ENCODE results near the gene MRAS. TPM values are rescaled to one million over a fixed set of nuclear protein-coding genes. Genes with fewer than 3 reads are reported as not detected.
"Not testable (repeated sequence)": the region's sequence is repeated elsewhere in the genome, so short reads cannot be mapped to it uniquely, and the experiment has no call there.

The MRAS gene
- total and polyA plus RNA-seq, 4 experiments from 2014 or later: 1.3 to 2.0 TPM; not detected in 2

DNA sequence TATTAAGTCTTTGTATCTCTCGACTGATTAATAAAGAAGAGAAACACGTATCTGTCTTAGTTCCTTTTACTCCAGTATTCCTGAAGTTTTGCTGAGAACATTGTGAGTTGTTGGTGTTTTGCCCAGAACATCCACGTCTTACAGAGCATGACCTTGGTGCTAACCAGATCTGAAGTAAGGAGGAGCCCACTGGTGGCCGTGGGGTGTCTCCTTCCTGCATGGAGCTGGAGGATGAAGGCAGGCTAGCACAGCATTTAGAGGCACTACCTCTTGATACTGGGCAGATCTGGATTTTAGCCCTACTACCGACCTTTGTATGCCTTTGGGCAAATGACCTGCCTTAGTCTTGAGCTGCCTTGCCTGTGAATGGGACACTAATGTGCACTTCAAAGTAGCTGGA is 57.1 kb downstream of the MRAS start:
- ChIA-PET POLR2A (ENCODE audit: partially characterized antibody) (no interaction called here), CTCF (ENCODE audit: partially characterized antibody) (interaction anchor here (1.5 to 4.8 kb wide), 2 partner anchors 10 to 13 kb away, joined by 3 to 31 read pairs; no protein-coding TSS in a partner anchor)
- Histone ChIP-seq H3K4me1 (ENCODE audit: insufficient read depth, low read length) (no peaks in the 10 kb centered on the region), H3K27me3 (ENCODE audit: insufficient read depth, low read length) (peaks cover 3% of the 10 kb centered on the region), H3K9me3 (ENCODE audit: control insufficient read depth in 1 of 2, low read length in 2 of 2) (no peaks in the 10 kb centered on the region), H3K27ac (ENCODE audit: low read depth, low read length) (no peak overlapping the region), H3K36me3 (ENCODE audit: insufficient read depth, low read length) (no peaks in the 10 kb centered on the region), H3K4me3 (ENCODE audit: low read length in 2 of 2) (no peak overlapping the region)
- Mint-ChIP-seq H3K27ac (no peak overlapping the region), H3K4me1 (no peaks in the 10 kb centered on the region), H3K4me3 (no peak overlapping the region), H3K36me3 (no peaks in the 10 kb centered on the region), H3K27me3 (peaks cover 5 to 25% of the 10 kb centered on the region in 2 donors), H3K9me3 (peaks cover 0 to 3% (median 0%) of the 10 kb centered on the region in 8 donors)
- DNase-seq: no peak
- intact Hi-C loops (cut with micrococcal nuclease): no loop called here

GRCh38 chr3:138406606-138407005 is 58.2 kb downstream of the MRAS start:
- no peak overlapping the region for H3K27ac Mint-ChIP-seq
- no peaks in the 10 kb centered on the region for H3K4me1 ChIP-seq (ENCODE audit: insufficient read depth, low read length)
- H3K27me3 ChIP-seq (ENCODE audit: insufficient read depth, low read length): peaks cover 3% of the 10 kb centered on the region
- peaks cover 0 to 3% (median 0%) of the 10 kb centered on the region in 8 donors for H3K9me3 Mint-ChIP-seq
- CTCF ChIA-PET (ENCODE audit: partially characterized antibody): interaction anchor here (1.0 to 4.8 kb wide), 3 partner anchors 8 to 11 kb away, joined by 3 to 31 read pairs (median 3); no protein-coding TSS in a partner anchor
- no peaks in the 10 kb centered on the region for H3K9me3 ChIP-seq (ENCODE audit: control insufficient read depth in 1 of 2, low read length in 2 of 2)
- DNase-seq: no peak
- H3K36me3 Mint-ChIP-seq: no peaks in the 10 kb centered on the region
- intact Hi-C loops (cut with micrococcal nuclease): no loop called here
- POLR2A ChIA-PET (ENCODE audit: partially characterized antibody): no interaction called here
- H3K4me3 ChIP-seq (ENCODE audit: low read length in 2 of 2): no peak overlapping the region
- no peak overlapping the region for H3K27ac ChIP-seq (ENCODE audit: low read depth, low read length)
- H3K4me1 Mint-ChIP-seq: no peaks in the 10 kb centered on the region
- no peak overlapping the region for H3K4me3 Mint-ChIP-seq
- H3K36me3 ChIP-seq (ENCODE audit: insufficient read depth, low read length): no peaks in the 10 kb centered on the region
- H3K27me3 Mint-ChIP-seq: peaks cover 2 to 21% of the 10 kb centered on the region in 2 donors

- Mint-ChIP-seq H3K9me3 (peaks cover 0 to 3% (median 0%) of the 10 kb centered on the region in 8 donors), H3K4me3 (no peak overlapping the region), H3K36me3 (no peaks in the 10 kb centered on the region), H3K27ac (no peak overlapping the region), H3K4me1 (no peaks in the 10 kb centered on the region), H3K27me3 (peaks cover 2 to 19% of the 10 kb centered on the region in 2 donors)
- intact Hi-C loops (cut with micrococcal nuclease): no loop called here
- Histone ChIP-seq H3K36me3 (ENCODE audit: insufficient read depth, low read length) (no peaks in the 10 kb centered on the region), H3K4me3 (ENCODE audit: low read length in 2 of 2) (no peak overlapping the region), H3K27ac (ENCODE audit: low read depth, low read length) (no peak overlapping the region), H3K4me1 (ENCODE audit: insufficient read depth, low read length) (no peaks in the 10 kb centered on the region), H3K9me3 (ENCODE audit: control insufficient read depth in 1 of 2, low read length in 2 of 2) (no peaks in the 10 kb centered on the region), H3K27me3 (ENCODE audit: insufficient read depth, low read length) (peaks cover 3% of the 10 kb centered on the region)
- POLR2A ChIA-PET (ENCODE audit: partially characterized antibody): no interaction called here
- DNase-seq: no peak
- CTCF ChIA-PET (ENCODE audit: partially characterized antibody): interaction anchor here (1.0 to 4.8 kb wide), 3 partner anchors 10 to 516 kb away, joined by 3 to 31 read pairs (median 3); no protein-coding TSS in a partner anchor
These were observed 59.0 kb downstream of the MRAS start for GRCh38 chr3:138407236-138407907.

- no peaks in the 10 kb centered on the region for H3K36me3 ChIP-seq (ENCODE audit: insufficient read depth, low read length)
- H3K4me1 ChIP-seq (ENCODE audit: insufficient read depth, low read length): no peaks in the 10 kb centered on the region
- Mint-ChIP-seq H3K27ac (no peak overlapping the region), H3K27me3 (peaks cover 2 to 20% of the 10 kb centered on the region in 2 donors), H3K4me1 (no peaks in the 10 kb centered on the region), H3K36me3 (no peaks in the 10 kb centered on the region), H3K4me3 (no peak overlapping the region), H3K9me3 (peaks cover 0 to 3% (median 0%) of the 10 kb centered on the region in 8 donors)
- DNase-seq: no peak
- CTCF ChIA-PET (ENCODE audit: partially characterized antibody): interaction anchor here (4.8 kb wide), 1 partner anchor 9 kb away, joined by 31 read pairs; no protein-coding TSS in a partner anchor
- POLR2A ChIA-PET (ENCODE audit: partially characterized antibody): no interaction called here
- intact Hi-C loops (cut with micrococcal nuclease): no loop called here
- no peak overlapping the region for H3K27ac ChIP-seq (ENCODE audit: low read depth, low read length)
- no peaks in the 10 kb centered on the region for H3K9me3 ChIP-seq (ENCODE audit: control insufficient read depth in 1 of 2, low read length in 2 of 2)
- H3K27me3 ChIP-seq (ENCODE audit: insufficient read depth, low read length): peaks cover 3% of the 10 kb centered on the region
- H3K4me3 ChIP-seq (ENCODE audit: low read length in 2 of 2): no peak overlapping the region
These were observed 60.6 kb downstream of the MRAS start for GRCh38 chr3:138408751-138409570.

GRCh38 chr3:138412821-138413551 is 64.6 kb downstream of the MRAS start:
- Mint-ChIP-seq H3K36me3 (no peaks in the 10 kb centered on the region), H3K27ac (peak overlapping the region in 1 of 7 donors; percentile 30), H3K4me1 (no peaks in the 10 kb centered on the region), H3K9me3 (no peaks in the 10 kb centered on the region), H3K4me3 (no peak overlapping the region), H3K27me3 (peaks cover 5 to 16% of the 10 kb centered on the region in 2 donors)
- no peaks in the 10 kb centered on the region for H3K9me3 ChIP-seq (ENCODE audit: control insufficient read depth in 1 of 2, low read length in 2 of 2)
- no peak for DNase-seq
- no peak overlapping the region for H3K27ac ChIP-seq (ENCODE audit: low read depth, low read length)
- intact Hi-C loops (cut with micrococcal nuclease): no loop called here
- CTCF ChIA-PET (ENCODE audit: partially characterized antibody): interaction anchor here (0.8 to 1.8 kb wide), 2 partner anchors 10 to 508 kb away, joined by 3 to 7 read pairs; no protein-coding TSS in a partner anchor
- POLR2A ChIA-PET (ENCODE audit: partially characterized antibody): no interaction called here
- no peaks in the 10 kb centered on the region for H3K4me1 ChIP-seq (ENCODE audit: insufficient read depth, low read length)
- no peaks in the 10 kb centered on the region for H3K36me3 ChIP-seq (ENCODE audit: insufficient read depth, low read length)
- no peaks in the 10 kb centered on the region for H3K27me3 ChIP-seq (ENCODE audit: insufficient read depth, low read length)
- no peak overlapping the region for H3K4me3 ChIP-seq (ENCODE audit: low read length in 2 of 2)

DNA sequence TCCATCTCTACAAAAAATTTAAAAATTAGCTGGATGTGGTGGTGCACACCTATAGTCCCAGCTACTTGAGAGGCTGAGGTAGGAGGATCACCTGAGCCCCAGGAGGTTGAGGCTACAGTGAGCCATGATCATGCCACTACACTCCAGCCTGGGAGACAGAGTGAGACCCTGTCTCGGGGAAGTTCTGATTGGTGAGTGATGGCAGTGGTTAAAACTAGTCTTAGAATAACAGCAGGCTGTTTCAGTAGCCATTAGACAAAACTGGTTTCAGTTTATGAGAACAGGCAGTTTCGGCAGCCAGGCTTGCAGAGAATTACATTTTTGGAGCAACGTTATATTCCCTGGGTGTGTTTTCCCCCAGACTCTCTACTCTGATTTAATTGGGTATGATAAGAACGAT is 67.9 kb downstream of the MRAS start:
- H3K4me1 ChIP-seq (ENCODE audit: insufficient read depth, low read length); H3K9me3 ChIP-seq (ENCODE audit: control insufficient read depth in 1 of 2, low read length in 2 of 2); H3K36me3 Mint-ChIP-seq; H3K27me3 ChIP-seq (ENCODE audit: insufficient read depth, low read length); H3K27ac ChIP-seq (ENCODE audit: low read depth, low read length); H3K9me3 Mint-ChIP-seq; H3K4me3 Mint-ChIP-seq; H3K36me3 ChIP-seq (ENCODE audit: insufficient read depth, low read length); DNase-seq; H3K4me1 Mint-ChIP-seq; H3K27ac Mint-ChIP-seq; H3K4me3 ChIP-seq (ENCODE audit: low read length in 2 of 2); POLR2A ChIA-PET (ENCODE audit: partially characterized antibody): not testable (repeated sequence)
- CTCF ChIA-PET (ENCODE audit: partially characterized antibody): interaction anchor here (1.1 to 5.3 kb wide), 9 partner anchors 16 to 507 kb away, joined by 3 to 64 read pairs (median 6); partner anchors contain the start of gene DBR1
- intact Hi-C loops (cut with micrococcal nuclease): loop anchor here (5.0 kb wide), 1 partner anchor 234 kb away; no protein-coding TSS in a partner anchor
- H3K27me3 Mint-ChIP-seq: peaks cover 5 to 14% of the 10 kb centered on the region in 2 donors
